ENCODE data around the gene CACNA1C. TPM values are rescaled to one million over a fixed set of nuclear protein-coding genes. Genes with fewer than 3 reads are reported as not detected.

CACNA1C gene
- total RNA-seq, 1 donor from 2014 or later: 0.51 TPM

GRCh38 chr12:2449586-2449985, 396.8 kb downstream of the CACNA1C start:
- DNase-seq (ENCODE audit: low read depth in 2 of 2): no peak

DNA sequence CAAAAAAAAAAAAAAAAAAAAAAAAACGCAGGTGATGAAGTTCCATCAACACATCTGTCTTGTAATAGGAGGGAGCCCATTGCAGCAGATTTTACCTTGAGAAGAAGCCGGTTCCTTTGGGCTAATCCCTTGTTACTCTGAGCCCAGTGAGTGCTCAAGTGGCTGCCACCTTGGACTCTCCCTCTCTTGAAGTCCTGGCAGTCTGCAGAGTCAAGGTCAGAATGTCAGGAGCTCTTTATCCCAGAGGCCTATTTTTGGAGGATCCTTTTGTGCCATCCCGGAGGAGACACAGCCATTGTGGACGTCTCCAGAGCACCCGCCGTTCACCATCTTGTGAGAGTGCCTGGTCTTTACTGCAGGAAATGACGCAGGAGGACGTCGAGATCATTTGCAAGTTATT, 397.8 kb downstream of the CACNA1C start:
- DNase-seq (ENCODE audit: low read depth in 2 of 2): no peak

- no peak for DNase-seq (ENCODE audit: low read depth in 2 of 2)
These were observed 398.2 kb downstream of the CACNA1C start for GRCh38 chr12:2451025-2451424.

GRCh38 chr12:2451497-2451896, 398.7 kb downstream of the CACNA1C start:
- no peak for DNase-seq (ENCODE audit: low read depth in 2 of 2)

- DNase-seq (ENCODE audit: low read depth in 2 of 2): no peak
These were observed 400.4 kb downstream of the CACNA1C start for GRCh38 chr12:2453076-2453760.

- no peak for DNase-seq (ENCODE audit: low read depth in 2 of 2)
These were observed 400.9 kb downstream of the CACNA1C start for GRCh38 chr12:2453761-2454090.

GRCh38 chr12:2454601-2455177, 401.9 kb downstream of the CACNA1C start:
- DNase-seq (ENCODE audit: low read depth in 2 of 2): no peak

- DNase-seq (ENCODE audit: low read depth in 2 of 2): no peak
These were observed 402.6 kb downstream of the CACNA1C start for GRCh38 chr12:2455410-2455809.

DNA sequence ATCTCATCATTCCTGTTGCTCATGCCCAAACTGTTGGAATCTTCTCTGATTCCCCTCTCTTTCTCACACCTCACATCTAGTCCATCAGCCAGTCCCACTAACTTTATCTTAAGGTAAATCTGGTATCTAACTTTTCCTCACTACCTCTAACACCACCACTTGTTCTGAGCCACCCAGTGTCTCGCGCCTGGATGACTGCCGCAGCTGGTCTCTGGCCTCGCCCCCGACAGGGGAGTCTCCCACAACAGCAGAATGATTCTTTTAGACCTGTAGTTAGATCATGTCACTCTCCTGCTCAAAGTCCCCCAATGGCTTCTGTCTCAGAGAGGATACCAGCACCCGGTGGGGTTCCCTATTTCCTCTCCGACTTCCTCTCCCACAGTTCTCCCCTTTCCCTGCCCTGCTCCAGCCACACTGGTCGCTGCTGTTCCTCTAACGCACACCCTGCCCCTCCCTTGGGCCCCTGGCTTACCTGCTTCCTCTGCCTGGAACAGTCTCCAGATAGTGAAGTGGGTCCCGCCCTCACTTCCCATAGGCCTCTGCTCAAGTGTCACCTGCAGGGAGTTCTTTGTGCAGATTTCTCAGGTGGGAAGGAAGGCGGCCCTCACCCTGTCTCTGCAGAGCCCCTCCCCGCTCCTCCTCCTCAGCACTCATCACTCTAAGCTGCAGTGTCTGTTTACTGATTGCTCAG, 403.5 kb downstream of the CACNA1C start:
- DNase-seq (ENCODE audit: low read depth in 2 of 2): no peak

GRCh38 chr12:2456813-2457186, 404.0 kb downstream of the CACNA1C start:
- no peak for DNase-seq (ENCODE audit: low read depth in 2 of 2)

GRCh38 chr12:2457215-2457932, 404.6 kb downstream of the CACNA1C start:
- no peak for DNase-seq (ENCODE audit: low read depth in 2 of 2)

DNA sequence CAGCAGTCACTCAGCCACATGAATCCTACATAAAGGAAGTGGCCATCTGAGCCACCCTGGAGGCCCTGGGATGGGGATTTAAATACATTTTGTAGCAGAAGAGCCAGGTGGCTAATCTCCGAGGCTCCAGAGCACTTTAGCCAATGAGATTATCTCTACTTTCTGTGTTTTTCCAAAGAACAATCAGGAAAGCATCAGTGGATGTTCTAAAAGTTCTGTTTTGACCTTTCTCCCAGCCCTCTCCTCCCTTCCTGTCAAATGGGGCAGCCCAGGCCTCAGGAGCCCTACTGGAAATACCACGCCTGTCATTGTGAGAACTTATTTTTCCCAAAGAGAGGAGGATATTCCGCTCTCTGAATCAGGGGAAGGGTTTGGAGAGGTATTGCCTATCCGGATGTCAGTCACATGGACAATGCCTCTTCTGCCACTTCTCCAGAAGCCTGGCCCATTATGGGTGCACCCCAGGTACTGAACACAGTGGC, 405.2 kb downstream of the CACNA1C start:
- DNase-seq (ENCODE audit: low read depth in 2 of 2): no peak

DNA sequence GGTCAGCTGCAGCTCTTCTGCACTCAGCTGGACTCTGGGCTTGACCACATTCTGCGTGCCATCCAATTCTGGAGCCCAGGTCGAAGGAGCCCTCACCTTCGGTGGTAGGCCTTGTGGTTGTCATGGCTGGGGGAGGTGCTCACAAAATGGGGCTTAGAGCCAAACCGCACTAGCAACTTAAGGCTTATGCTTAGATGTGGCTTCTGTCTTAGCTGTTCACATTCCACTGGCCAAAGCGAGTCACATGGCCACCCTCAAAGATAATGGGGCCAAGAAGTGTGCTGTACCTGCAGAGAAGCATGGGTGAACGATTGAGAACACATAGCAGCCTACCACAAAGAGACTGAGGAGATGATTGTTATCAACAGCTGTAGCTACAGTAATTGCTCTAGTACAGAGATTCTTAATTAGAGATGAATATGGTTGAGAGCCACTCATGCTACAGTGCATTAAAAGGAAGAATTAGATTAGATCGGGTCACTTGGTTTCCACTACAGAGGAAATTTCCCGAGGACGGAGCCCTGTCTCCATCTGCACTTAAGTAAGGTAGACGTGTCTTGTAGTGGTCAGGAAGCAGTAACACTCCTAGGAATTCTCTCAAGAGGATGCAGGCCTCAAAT, 407.4 kb downstream of the CACNA1C start:
- DNase-seq (ENCODE audit: low read depth in 2 of 2): no peak

- DNase-seq (ENCODE audit: low read depth in 2 of 2): no peak
These were observed 408.3 kb downstream of the CACNA1C start for GRCh38 chr12:2461046-2461445.

GRCh38 chr12:2461645-2462044, 408.9 kb downstream of the CACNA1C start:
- no peak for DNase-seq (ENCODE audit: low read depth in 2 of 2)

DNA sequence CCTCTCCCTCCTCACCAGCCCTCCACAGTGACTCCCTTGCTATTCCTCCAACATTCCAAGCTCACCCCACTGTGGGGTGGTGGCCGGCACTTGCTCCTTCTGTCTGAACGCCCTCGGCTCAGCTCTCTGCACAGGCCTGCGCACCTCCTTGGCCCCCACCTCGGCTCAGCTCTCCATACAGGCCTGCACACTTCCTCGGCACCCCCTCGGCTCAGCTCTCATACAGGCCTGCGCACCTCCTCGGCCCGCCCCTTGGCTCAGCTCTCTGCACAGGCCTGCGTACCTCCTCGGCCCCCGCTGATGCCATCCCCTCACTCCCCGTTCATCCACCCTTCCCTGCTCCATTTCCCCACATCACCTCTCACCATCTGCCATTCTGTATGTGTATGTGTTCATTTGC, 409.3 kb downstream of the CACNA1C start:
- no peak for DNase-seq (ENCODE audit: low read depth in 2 of 2)

- DNase-seq (ENCODE audit: low read depth in 2 of 2): no peak
These were observed 410.9 kb downstream of the CACNA1C start for GRCh38 chr12:2463719-2464118.

- DNase-seq (ENCODE audit: low read depth in 2 of 2): no peak
These were observed 412.9 kb downstream of the CACNA1C start for GRCh38 chr12:2465681-2466080.

DNA sequence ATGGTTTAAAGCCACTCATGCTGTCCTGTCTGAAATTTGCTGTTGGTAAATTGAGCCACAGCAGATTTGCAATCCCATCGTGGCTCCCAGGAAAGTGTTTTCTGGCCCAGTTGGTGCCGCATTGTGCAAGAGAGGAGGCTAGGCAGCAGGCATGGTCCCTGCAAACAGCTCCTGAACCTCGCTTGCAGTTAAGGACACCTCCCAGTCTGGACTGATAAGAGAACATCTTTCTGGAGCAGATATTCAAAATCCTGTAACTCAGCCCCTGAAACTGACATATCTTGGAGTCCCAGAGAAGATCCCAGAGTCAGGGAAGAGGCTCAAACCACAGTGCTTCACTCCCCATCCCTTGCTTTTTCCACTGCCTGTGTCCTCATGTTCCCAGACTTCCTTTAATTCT, 413.4 kb downstream of the CACNA1C start:
- DNase-seq (ENCODE audit: low read depth in 2 of 2): no peak

DNA sequence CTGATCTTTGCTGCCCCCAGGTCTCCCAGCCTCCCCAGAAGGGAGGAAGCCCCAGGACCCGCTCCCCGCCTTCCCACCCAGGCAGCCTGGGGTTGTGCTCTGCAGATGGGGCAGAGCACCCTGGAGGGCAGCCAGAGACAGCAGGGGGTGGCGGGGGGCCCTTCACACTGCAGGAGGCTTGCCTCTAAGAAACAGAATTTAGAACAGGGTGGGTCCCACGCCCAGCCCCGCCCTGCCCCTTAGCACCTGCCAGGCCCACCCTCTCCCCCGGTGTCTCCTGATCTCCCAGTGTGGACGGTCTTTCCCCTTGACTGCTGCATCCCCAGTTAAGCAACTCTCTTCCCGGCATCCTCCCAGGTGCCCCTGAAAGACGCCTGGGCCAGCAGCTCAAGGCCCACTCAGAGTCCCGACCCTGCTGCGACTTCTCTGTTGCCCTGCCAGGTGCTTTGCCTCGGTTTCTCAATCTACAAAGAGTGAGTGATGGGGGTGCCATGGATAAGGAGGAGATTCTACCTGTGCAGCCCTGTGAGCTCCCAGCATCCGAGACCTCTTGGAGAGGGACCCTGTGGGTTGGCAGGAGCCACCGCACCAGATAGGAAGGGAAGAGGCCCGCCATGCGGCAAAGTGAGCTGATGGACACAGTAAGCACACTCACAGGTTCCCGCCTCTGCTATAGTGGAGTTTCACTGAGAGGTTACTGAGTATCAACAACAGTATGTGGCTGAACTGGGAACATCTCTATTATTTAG, 414.8 kb downstream of the CACNA1C start:
- no peak for DNase-seq (ENCODE audit: low read depth in 2 of 2)

GRCh38 chr12:2475984-2476383, 423.2 kb downstream of the CACNA1C start:
- no peak for DNase-seq (ENCODE audit: low read depth in 2 of 2)
